ENCODE results near the gene NADSYN1.

- TF ChIP-seq CTCF (IDR thresholded peaks at IDR 0.05; ENCODE audit: insufficient read depth, low read length, poor library complexity, severe bottlenecking) (no peak), EZH2phosphoT487 (conservative IDR thresholded peaks at IDR 0.05; ENCODE audit: low read length) (no peak)
Observed at GRCh38 chr11:71463331-71464211, 10.6 kb downstream of the NADSYN1 start.

All from SU-DHL-6 (cell line).